GM21390 (cell line): ENCODE results near the gene HSBP1L1.

ENCODE experiments used
- ATAC-seq: cut with Tn5 transposase; IDR thresholded peaks from one replicate; pipeline ENCODE4 v1.9.1; 2021; ENCODE audit not compliant: unreplicated experiment

Gene HSBP1L1

GRCh38 chr18:79928563-79928960, 35.9 kb upstream of the HSBP1L1 start:
- ATAC-seq = no peak

- no peak for ATAC-seq
Observed at GRCh38 chr18:79930020-79930642, 34.3 kb upstream of the HSBP1L1 start.

- no peak for ATAC-seq
Observed at GRCh38 chr18:79931475-79931874, 33.0 kb upstream of the HSBP1L1 start.

GRCh38 chr18:79932907-79933306, 31.5 kb upstream of the HSBP1L1 start:
- no peak for ATAC-seq

- no peak for ATAC-seq
Observed at GRCh38 chr18:79933765-79934164, 30.7 kb upstream of the HSBP1L1 start.

GRCh38 chr18:79934311-79935097, 29.9 kb upstream of the HSBP1L1 start:
- ATAC-seq = no peak

GRCh38 chr18:79935098-79935480, 29.4 kb upstream of the HSBP1L1 start:
- no peak for ATAC-seq

GRCh38 chr18:79935499-79935898, 28.9 kb upstream of the HSBP1L1 start:
- ATAC-seq = no peak

- ATAC-seq = no peak
Observed at GRCh38 chr18:79935925-79936324, 28.5 kb upstream of the HSBP1L1 start.

- ATAC-seq = no peak
Observed at GRCh38 chr18:79936641-79937040, 27.8 kb upstream of the HSBP1L1 start.

GRCh38 chr18:79937103-79937860, 27.2 kb upstream of the HSBP1L1 start:
- ATAC-seq = no peak

- no peak for ATAC-seq
Observed at GRCh38 chr18:79938196-79938595, 26.2 kb upstream of the HSBP1L1 start.

GRCh38 chr18:79939096-79939495, 25.3 kb upstream of the HSBP1L1 start:
- ATAC-seq = no peak

- no peak for ATAC-seq
Observed at GRCh38 chr18:79940126-79940813, 24.2 kb upstream of the HSBP1L1 start.

GRCh38 chr18:79940814-79941472, 23.5 kb upstream of the HSBP1L1 start:
- ATAC-seq = no peak

- ATAC-seq = no peak
Observed at GRCh38 chr18:79941473-79942119, 22.8 kb upstream of the HSBP1L1 start.

GRCh38 chr18:79942211-79942610, 22.2 kb upstream of the HSBP1L1 start:
- ATAC-seq = no peak

- ATAC-seq = no peak
Observed at GRCh38 chr18:79942786-79943607, 21.4 kb upstream of the HSBP1L1 start.

- ATAC-seq = no peak
Observed at GRCh38 chr18:79943608-79944125, 20.8 kb upstream of the HSBP1L1 start.
